Hepatocyte (in vitro differentiated cells): ENCODE data around the gene ROBO1.

Experiments
- EZH2 ChIP-seq: fragments of 200-600 bp; sonication (generic); IDR thresholded peaks from 2 replicates; pipeline ENCODE4 v1.6.1; 2016; ENCODE audit warnings: antibody characterized with exemption, mild to moderate bottlenecking, borderline replicate concordance
- EZH2phosphoT487 ChIP-seq: fragments of 200-600 bp; sonication (generic); IDR thresholded peaks from one replicate; pipeline ENCODE4 v1.6.1; 2018; ENCODE audit warnings: antibody characterized with exemption, mild to moderate bottlenecking, low read depth, moderate library complexity; ENCODE audit not compliant: unreplicated experiment, severe bottlenecking
- TF ChIP-seq, protein P1 (sequence below): fragments of 200-600 bp; sonication (generic); IDR thresholded peaks from 2 replicates; pipeline ENCODE4 v1.5.1; 2016; ENCODE audit warnings: antibody characterized with exemption, mild to moderate bottlenecking; ENCODE audit not compliant: poor library complexity

- TF ChIP-seq EZH2phosphoT487: no peak
- TF ChIP-seq, protein P1, sequence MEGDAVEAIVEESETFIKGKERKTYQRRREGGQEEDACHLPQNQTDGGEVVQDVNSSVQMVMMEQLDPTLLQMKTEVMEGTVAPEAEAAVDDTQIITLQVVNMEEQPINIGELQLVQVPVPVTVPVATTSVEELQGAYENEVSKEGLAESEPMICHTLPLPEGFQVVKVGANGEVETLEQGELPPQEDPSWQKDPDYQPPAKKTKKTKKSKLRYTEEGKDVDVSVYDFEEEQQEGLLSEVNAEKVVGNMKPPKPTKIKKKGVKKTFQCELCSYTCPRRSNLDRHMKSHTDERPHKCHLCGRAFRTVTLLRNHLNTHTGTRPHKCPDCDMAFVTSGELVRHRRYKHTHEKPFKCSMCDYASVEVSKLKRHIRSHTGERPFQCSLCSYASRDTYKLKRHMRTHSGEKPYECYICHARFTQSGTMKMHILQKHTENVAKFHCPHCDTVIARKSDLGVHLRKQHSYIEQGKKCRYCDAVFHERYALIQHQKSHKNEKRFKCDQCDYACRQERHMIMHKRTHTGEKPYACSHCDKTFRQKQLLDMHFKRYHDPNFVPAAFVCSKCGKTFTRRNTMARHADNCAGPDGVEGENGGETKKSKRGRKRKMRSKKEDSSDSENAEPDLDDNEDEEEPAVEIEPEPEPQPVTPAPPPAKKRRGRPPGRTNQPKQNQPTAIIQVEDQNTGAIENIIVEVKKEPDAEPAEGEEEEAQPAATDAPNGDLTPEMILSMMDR: no peak
- TF ChIP-seq EZH2: no peak
Observed at GRCh38 chr3:78565712-78566111, 1202.1 kb downstream of the ROBO1 start.
